ENCODE measurements around the gene FGF9. TPM values are rescaled to one million over a fixed set of nuclear protein-coding genes. Genes with fewer than 3 reads are reported as not detected.

Gene FGF9
- polyA plus RNA-seq, 1 donor: 23.6 TPM

Other genes starting within 250 kb of the FGF9 start
- gene ZDHHC20, start 211.8 kb upstream of the FGF9 start, polyA plus RNA-seq (ENCODE audit: insufficient read length): 101 TPM
- gene MICU2, start 66.9 kb upstream of the FGF9 start, polyA plus RNA-seq (ENCODE audit: insufficient read length): 113 TPM